Measurements from ENCODE around the gene OVCA2.

DNA sequence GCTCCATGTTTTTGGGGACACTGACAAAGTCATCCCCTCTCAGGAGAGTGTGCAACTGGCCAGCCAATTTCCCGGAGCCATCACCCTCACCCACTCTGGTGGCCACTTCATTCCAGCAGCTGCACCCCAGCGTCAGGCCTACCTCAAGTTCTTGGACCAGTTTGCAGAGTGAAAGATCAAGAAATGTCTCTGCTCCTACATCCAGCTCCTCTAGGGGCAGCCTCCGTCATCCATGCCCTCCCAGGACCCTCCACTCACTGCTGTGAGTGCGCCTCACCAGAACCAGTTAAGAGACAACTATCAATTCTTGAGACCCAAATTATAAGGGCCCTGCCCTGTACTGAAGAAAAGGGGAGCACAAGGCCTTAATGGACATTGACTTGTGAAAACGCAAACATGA, 1.1 kb downstream of the OVCA2 start:
- TF ChIP-seq, protein P1, sequence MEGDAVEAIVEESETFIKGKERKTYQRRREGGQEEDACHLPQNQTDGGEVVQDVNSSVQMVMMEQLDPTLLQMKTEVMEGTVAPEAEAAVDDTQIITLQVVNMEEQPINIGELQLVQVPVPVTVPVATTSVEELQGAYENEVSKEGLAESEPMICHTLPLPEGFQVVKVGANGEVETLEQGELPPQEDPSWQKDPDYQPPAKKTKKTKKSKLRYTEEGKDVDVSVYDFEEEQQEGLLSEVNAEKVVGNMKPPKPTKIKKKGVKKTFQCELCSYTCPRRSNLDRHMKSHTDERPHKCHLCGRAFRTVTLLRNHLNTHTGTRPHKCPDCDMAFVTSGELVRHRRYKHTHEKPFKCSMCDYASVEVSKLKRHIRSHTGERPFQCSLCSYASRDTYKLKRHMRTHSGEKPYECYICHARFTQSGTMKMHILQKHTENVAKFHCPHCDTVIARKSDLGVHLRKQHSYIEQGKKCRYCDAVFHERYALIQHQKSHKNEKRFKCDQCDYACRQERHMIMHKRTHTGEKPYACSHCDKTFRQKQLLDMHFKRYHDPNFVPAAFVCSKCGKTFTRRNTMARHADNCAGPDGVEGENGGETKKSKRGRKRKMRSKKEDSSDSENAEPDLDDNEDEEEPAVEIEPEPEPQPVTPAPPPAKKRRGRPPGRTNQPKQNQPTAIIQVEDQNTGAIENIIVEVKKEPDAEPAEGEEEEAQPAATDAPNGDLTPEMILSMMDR (IDR thresholded peaks at IDR 0.05): no peak
- no peak for TF ChIP-seq POLR2A (IDR thresholded peaks at IDR 0.05)

All from adrenal gland (tissue), 5 donors.